ENCODE measurements around the gene CST1.
"Not testable (repeated sequence)": the region's sequence is repeated elsewhere in the genome, so short reads cannot be mapped to it uniquely, and the experiment has no call there.

Gene CST1, protein sequence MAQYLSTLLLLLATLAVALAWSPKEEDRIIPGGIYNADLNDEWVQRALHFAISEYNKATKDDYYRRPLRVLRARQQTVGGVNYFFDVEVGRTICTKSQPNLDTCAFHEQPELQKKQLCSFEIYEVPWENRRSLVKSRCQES

DNA sequence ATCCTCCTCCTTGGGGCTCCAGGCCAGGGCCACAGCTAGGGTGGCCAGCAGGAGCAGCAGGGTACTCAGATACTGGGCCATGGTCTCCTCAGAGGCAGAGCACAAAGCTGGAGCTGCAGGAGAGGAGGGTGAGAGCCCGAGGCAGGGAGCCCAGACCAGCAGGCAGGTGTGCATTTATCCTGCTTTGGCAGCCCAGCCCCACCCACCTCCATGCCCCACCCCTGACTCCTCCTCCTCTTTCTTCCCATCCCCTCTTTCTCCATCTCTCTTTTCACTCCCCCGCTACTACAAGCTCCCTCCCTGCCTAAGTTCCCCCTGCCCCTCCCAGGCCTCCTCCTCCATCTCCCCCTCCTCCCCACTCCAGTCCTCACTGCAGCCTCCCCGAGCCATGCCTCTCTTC is at the start of gene CST1:
Gene CST1 (minus strand): TSS at position 150 of the 400 bp plus-strand sequence. CDS start 69 bp downstream, at position 81.
- CTCF ChIA-PET: interaction anchor here (0.6 kb wide), 1 partner anchor 15 kb away, joined by 3 read pairs; no protein-coding TSS in a partner anchor
- POLR2A ChIA-PET (ENCODE audit: low non-redundant PET); H3K27ac ChIP-seq; DNase-seq (ENCODE audit: low spot score): not testable (repeated sequence)

DNA sequence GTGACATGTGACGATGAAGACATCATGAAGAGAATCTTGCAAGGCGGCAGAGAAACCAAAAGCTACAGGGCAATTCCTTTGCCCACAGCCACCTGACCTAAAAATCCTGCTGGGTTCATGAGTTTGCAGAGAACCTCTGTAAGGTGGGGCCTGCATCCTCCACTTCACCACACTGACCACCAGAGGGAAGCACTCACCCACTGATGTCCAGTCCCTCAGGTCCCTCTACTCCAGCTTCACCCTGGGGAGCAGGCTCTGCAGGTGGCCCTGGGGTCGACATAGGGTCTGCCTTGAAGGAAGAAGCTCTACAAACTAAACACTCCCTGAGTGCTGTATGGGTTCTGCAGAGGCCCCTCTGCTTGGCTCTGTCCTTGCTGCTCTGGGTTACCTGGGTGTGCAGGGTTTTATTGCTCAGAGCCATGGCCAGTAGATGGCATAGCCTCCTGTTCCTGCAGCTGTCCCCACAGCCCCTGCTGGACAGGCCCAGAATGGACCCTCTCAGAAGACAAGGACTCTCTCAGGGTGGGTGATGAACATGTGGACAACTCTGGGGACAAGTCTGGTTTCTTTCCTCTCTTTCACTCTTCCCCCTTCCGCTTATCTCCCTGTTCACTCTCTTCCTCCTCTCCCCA is 48.6 kb upstream of the CST1 start:
- TF ChIP-seq, protein P1, sequence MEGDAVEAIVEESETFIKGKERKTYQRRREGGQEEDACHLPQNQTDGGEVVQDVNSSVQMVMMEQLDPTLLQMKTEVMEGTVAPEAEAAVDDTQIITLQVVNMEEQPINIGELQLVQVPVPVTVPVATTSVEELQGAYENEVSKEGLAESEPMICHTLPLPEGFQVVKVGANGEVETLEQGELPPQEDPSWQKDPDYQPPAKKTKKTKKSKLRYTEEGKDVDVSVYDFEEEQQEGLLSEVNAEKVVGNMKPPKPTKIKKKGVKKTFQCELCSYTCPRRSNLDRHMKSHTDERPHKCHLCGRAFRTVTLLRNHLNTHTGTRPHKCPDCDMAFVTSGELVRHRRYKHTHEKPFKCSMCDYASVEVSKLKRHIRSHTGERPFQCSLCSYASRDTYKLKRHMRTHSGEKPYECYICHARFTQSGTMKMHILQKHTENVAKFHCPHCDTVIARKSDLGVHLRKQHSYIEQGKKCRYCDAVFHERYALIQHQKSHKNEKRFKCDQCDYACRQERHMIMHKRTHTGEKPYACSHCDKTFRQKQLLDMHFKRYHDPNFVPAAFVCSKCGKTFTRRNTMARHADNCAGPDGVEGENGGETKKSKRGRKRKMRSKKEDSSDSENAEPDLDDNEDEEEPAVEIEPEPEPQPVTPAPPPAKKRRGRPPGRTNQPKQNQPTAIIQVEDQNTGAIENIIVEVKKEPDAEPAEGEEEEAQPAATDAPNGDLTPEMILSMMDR (conservative IDR thresholded peaks at IDR 0.05; ENCODE audit: low read depth): peak; percentile 67
- CTCF ChIA-PET; POLR2A ChIA-PET (ENCODE audit: low non-redundant PET); H3K27ac ChIP-seq; DNase-seq (ENCODE audit: low spot score): not testable (repeated sequence)

DNA sequence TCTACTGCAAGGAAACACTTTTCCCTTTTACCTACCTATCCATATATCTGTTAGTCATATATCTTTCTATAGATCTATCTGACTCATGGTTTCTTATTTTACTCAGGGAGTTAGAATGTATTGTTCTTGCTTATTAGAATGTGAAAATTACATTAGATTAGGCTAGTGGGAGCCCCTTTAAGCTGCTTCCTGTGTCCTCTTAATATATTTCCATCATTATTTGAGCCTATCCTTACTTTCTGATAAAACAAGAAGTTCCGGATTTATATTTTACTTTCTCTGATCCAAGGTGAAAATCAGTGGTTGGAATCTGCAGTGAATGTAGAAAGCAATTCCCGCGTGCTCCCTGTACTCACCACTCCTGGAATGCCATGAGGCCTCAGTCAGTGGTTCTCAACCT is 44.8 kb upstream of the CST1 start:
- CTCF ChIA-PET: no interaction called here
- no peak overlapping the region for H3K27ac ChIP-seq
- DNase-seq (ENCODE audit: low spot score): no peak
- POLR2A ChIA-PET (ENCODE audit: low non-redundant PET): no interaction called here
- TF ChIP-seq, protein P1 (conservative IDR thresholded peaks at IDR 0.05; ENCODE audit: low read depth): no peak

DNA sequence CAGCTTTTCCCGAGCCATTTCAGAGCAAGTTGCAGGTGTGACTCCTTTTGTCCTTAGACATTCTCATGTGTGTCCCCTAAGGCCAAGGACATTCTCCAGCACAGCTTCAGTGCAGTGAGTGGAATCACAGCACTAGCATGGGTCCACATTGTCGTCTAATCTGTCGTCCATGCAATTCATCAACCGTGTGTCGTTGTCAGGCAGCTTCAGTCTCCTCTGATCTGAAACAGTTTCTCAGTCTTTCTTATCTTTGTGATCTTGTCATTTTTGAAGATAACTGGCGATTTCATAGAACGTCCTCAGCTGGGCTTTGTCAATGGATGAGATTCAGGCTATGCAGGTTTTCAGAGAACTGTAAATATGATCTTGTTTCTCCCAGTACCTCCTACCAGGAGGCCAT is 44.1 kb upstream of the CST1 start:
- ChIA-PET POLR2A (ENCODE audit: low non-redundant PET) (no interaction called here), CTCF (no interaction called here)
- TF ChIP-seq, protein P1 (conservative IDR thresholded peaks at IDR 0.05; ENCODE audit: low read depth): no peak
- DNase-seq (ENCODE audit: low spot score): no peak
- H3K27ac ChIP-seq: no peak overlapping the region

DNA sequence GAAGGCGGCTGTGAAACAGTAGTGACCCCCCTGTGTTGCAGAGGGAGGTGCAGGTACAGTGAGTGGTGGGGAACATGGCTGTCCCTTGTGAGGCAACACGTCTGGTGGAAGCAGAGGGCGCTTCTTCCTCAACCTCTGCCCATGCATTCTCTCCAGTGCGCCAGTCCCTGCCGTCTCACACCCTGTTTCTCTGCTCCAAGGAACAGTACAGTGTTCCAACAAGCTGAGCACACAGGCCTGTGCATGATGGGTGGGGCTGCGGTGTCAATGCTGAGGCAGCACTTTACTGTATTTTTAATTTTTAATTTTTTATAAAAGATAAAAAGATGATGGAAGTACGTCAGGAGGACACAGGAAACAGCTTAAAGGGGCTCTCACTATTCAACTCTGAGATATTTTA is 43.3 kb upstream of the CST1 start:
- ChIA-PET CTCF (interaction anchor here (0.7 kb wide), 1 partner anchor 110 kb away, joined by 3 read pairs; no protein-coding TSS in a partner anchor), POLR2A (ENCODE audit: low non-redundant PET) (no interaction called here)
- H3K27ac ChIP-seq: no peak overlapping the region
- no peak for DNase-seq (ENCODE audit: low spot score)
- TF ChIP-seq, protein P1 (conservative IDR thresholded peaks at IDR 0.05; ENCODE audit: low read depth): no peak

DNA sequence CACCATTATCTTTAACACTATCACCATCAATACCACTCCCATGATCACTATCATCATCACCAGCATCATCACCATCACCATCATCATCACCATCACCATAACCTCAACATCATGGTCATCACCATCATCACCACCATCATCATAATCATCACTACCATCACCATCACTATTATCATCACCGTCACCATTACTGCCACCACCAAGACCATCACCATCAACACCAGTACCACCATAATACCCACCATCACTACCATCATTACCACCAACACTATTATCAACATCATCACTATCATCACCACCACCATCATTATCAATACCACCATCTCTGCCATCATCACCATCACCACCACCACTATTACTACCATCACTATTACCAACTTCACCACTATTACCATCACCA is 32.7 kb upstream of the CST1 start:
- TF ChIP-seq, protein P1 (conservative IDR thresholded peaks at IDR 0.05; ENCODE audit: low read depth): no peak
- no peak overlapping the region for H3K27ac ChIP-seq
- ChIA-PET CTCF (interaction anchor here (0.7 kb wide), 1 partner anchor 373 kb away, joined by 3 read pairs; no protein-coding TSS in a partner anchor), POLR2A (ENCODE audit: low non-redundant PET) (no interaction called here)
- DNase-seq (ENCODE audit: low spot score): no peak

DNA sequence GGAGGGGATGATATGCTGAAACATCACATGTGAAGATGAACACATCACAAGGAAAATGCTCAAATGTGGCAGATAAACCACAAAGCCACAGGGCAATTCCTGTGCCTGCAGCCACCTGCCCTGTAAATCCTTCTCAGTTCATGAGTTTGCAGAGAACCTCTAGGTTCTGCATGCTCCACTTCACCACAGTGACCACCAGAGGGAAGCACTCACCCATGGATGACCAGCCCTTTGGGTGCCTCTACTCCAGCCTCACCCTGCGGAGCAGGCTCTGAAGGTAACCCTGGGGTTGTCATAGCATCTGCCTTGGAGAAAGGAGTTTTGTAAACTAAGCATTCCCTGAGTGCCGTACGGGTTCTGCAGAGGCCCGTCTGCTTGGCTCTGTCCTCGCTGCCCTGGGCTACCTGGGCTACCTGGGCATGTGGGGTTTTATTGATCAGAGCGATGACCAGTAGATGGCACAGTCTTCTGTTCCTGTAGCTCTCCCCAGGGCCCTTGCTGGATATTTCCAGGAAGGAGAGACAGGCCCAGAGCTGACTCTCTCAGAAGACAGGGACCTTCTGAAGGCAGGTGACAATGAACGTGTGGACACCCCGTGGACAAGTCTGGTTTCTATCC is 31.7 kb upstream of the CST1 start:
- POLR2A ChIA-PET (ENCODE audit: low non-redundant PET): no interaction called here

DNA sequence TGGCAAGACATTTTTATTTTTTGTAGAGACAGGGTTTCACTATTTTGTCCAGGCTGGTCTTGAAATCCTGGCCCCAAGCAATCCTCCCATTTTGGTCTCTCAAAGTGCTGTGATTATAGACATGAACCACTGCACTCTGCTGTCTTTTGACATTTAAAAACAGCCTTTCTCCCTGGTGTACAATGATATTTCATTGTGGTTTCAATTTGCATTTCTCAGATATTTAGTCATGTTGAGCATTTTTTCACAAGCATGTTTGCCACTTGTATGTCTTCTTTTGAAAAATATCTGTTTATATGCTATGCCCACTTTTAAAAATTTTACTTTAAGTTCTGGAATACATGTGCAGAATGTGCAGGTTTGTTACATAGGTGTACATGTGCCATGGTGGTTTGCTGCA is 27.9 kb upstream of the CST1 start:
- DNase-seq (ENCODE audit: low spot score); CTCF ChIA-PET; H3K27ac ChIP-seq; POLR2A ChIA-PET (ENCODE audit: low non-redundant PET): not testable (repeated sequence)

More for the DNA sequence above, 31.7 kb upstream of the CST1 start:
- H3K27ac ChIP-seq: no peak overlapping the region
- CTCF ChIA-PET: interaction anchor here (0.7 kb wide), 1 partner anchor 374 kb away, joined by 3 read pairs; no protein-coding TSS in a partner anchor
- peak; percentile 4 for DNase-seq (ENCODE audit: low spot score)
- TF ChIP-seq, protein P1 (conservative IDR thresholded peaks at IDR 0.05; ENCODE audit: low read depth): peak; percentile 44

DNA sequence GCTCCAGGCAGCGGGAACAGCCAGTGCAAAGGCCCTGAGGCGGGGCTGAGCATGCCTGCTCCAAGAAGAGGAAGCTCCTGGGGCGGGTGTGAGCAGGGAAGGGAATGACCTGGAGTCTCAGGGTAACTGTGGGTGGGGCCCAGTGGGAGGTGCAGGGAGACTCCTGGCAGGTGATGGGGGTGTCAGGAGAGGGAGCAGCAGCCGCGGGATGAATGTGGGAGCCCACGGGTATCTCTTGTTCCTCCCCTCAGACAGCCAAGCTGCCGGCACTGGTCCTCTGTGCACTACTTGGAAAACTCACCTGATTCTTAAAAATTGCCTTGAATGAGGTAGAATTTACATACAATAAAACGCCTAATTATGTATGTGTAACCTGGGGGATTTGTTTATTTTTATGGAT is 26.6 kb upstream of the CST1 start:
- POLR2A ChIA-PET (ENCODE audit: low non-redundant PET); DNase-seq (ENCODE audit: low spot score); H3K27ac ChIP-seq: not testable (repeated sequence)
- CTCF ChIA-PET: interaction anchor here (0.7 kb wide), 1 partner anchor 13 kb away, joined by 3 read pairs; no protein-coding TSS in a partner anchor
